Activated T-helper 2 cell treated with anti-CD3 and anti-CD28 coated beads, Interferon-gamma antibody, Interleukin-2, Interleukin-4, amounts not matched to agents 10 μg/mL and 5 μg/mL and 100 μg/mL, durations not matched to agents 14 hours and 24 hours and 36 hours (primary cell): ENCODE measurements around the gene PGLYRP1. TPM values are rescaled to one million over a fixed set of nuclear protein-coding genes. Genes with fewer than 3 reads are reported as not detected.

ENCODE experiments used
- DNase-seq: peaks from one replicate; pipeline ENCODE4 v3.0.0; 2021; ENCODE audit warnings: low spot score
- H3K27ac Mint-ChIP-seq: one replicate; pipeline ENCODE4 v1.8.0; 2021; ENCODE audit warnings: mixed read lengths
- H3K27me3 Mint-ChIP-seq: one replicate; pipeline ENCODE4 v1.8.0; 2021; ENCODE audit warnings: low read depth, mixed read lengths
- H3K36me3 Mint-ChIP-seq: one replicate; pipeline ENCODE4 v1.8.0; 2021; ENCODE audit warnings: low read depth, mixed read lengths
- H3K4me1 Mint-ChIP-seq: one replicate; pipeline ENCODE4 v1.8.0; 2021; ENCODE audit warnings: low read depth, mixed read lengths
- H3K4me3 Mint-ChIP-seq: one replicate; pipeline ENCODE4 v1.8.0; 2021; ENCODE audit warnings: low read depth, mild to moderate bottlenecking, moderate library complexity, mixed read lengths
- H3K9me3 Mint-ChIP-seq: one replicate; pipeline ENCODE4 v1.8.0; 2021; ENCODE audit warnings: mixed read lengths
- intact Hi-C: fragments of 100-400 bp; cut with micrococcal nuclease; formaldehyde crosslinking; loops from one replicate; pipeline ENCODE4 v1.15.1; 2023
- total RNA-seq: library from RNA; stranded (reverse); gene quantifications from 2 replicates; pipeline ENCODE4 v1.2.3, GENCODE V29; 2022

Gene PGLYRP1
- total RNA-seq, 1 donor from 2014 or later, result not detected

DNA sequence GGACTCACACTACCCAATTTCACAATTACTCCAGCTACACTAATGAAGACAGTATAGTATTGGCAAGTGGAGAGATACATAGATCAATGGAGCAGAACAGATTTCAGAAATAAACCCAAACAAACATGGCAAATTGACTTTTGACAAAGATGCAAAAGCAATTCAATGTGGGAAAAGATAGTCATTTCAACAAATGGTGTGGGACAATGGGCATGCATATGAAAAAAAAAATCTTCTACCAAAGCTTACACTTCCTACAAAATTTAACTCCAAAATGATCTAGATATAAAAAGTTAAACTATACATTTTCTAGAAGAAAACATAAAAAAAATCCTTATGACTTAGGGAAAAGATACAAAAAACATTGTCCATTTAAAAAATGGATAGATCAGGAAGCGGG lies 20.7 kb upstream of the PGLYRP1 start:
- no peak for DNase-seq
- Mint-ChIP-seq H3K4me3 (no peak overlapping the region), H3K27ac (no peak overlapping the region), H3K4me1 (no peaks in the 10 kb centered on the region), H3K27me3 (peaks cover 49% of the 10 kb centered on the region), H3K36me3 (no peaks in the 10 kb centered on the region), H3K9me3 (no peaks in the 10 kb centered on the region)
- intact Hi-C loops, result no loop called here

DNA sequence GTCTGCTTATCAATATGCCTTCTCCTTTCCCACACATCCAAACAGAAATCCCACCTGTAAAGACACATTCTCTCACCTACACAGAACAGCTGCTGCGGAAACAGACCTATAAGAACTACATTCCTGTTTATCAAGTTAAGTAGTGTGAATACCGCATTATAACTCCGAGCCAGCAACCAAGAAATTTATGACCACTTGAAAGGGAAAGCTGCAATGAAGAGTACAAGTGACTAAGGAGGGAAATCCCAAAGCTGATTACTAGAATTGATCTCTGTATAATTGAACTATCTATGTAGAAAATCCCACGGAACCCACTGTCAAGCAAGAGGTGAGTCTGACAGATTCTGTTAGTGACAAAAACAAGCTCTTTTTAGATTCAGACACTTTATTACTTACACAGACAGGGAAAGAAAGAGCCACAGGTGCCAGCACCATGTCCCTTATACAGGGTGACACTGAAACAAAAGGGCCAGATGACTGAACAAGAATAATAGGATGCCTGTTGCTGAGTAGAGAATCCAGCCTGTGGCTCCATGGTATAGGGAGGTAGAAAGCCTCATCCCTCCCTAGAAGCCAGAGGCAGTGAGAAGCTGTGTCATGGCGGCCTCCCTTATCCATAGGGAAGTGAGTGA lies 19.5 kb upstream of the PGLYRP1 start:
- H3K36me3 Mint-ChIP-seq, result no peaks in the 10 kb centered on the region
- no peak overlapping the region for H3K4me3 Mint-ChIP-seq
- H3K9me3 Mint-ChIP-seq, result no peaks in the 10 kb centered on the region
- intact Hi-C loops, result no loop called here
- H3K27me3 Mint-ChIP-seq, result peaks cover 38% of the 10 kb centered on the region
- H3K27ac Mint-ChIP-seq, result no peak overlapping the region
- H3K4me1 Mint-ChIP-seq, result no peaks in the 10 kb centered on the region
- DNase-seq, result no peak

DNA sequence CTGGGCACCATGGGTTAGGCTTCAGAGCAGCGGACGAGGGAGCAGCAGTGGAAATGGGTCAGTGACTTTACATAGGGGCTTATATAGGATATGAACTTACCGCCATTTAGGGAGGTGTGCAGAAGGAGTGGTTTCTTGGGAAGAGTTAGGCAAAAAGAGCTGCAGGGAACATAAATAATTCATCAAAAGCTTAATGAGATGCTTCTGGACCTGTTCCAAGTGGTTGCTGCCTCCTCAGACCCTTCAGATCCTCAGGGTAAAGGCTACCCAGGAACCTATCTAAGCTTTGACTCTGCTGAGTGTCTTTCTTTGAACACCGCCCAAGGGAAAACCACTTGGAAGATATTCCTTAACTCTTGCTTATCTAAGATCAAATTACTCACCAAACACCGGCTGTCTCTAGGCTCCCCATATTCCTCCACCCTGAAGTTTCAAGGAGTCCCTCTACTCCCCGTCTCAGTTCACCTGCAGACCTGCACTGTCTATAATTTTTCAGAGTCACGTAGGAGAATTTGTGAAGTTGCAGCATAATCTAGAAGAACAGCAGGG lies 18.2 kb upstream of the PGLYRP1 start, which contains the start of gene IGFL4:
IGFL4 (minus strand) TSS at position 51 of the 549 bp plus-strand sequence; CDS start at position 11, 40 bp downstream.
- H3K36me3 Mint-ChIP-seq, result no peaks in the 10 kb centered on the region
- peaks cover 26% of the 10 kb centered on the region for H3K27me3 Mint-ChIP-seq
- H3K27ac Mint-ChIP-seq, result no peak within 1 kb of the TSS
- no peaks in the 10 kb centered on the region for H3K9me3 Mint-ChIP-seq
- no peak for DNase-seq
- H3K4me3 Mint-ChIP-seq, result no peak within 1 kb of the TSS
- intact Hi-C loops, result no loop called here
- H3K4me1 Mint-ChIP-seq, result no peaks in the 10 kb centered on the region

DNA sequence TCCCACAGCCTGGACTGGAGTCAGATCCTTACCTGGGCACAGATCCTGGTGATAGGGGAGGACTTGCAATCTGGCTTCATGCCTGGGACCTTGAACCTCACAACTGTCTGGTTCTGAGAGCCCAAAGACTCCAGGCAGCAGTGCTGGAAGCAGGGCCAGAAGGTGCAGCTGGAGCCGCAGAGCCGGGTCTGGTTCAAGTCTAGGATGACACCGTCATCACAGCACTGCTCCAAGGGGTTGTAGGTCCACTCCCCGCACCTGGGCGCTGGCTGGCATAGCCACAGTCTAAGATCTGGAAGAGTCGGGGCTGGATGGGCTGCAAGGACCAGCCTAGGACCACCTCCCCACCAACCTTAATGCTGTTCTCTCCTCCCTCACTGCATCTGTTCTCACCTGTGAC lies 17.3 kb upstream of the PGLYRP1 start:
- Mint-ChIP-seq H3K4me1 (no peaks in the 10 kb centered on the region), H3K27me3 (peaks cover 19% of the 10 kb centered on the region), H3K36me3 (no peaks in the 10 kb centered on the region), H3K9me3 (no peaks in the 10 kb centered on the region), H3K27ac (no peak overlapping the region), H3K4me3 (no peak overlapping the region)
- no peak for DNase-seq
- intact Hi-C loops, result no loop called here

- H3K9me3 Mint-ChIP-seq, result no peaks in the 10 kb centered on the region
- H3K27me3 Mint-ChIP-seq, result peaks cover 7% of the 10 kb centered on the region
- intact Hi-C loops, result no loop called here
- no peak for DNase-seq
- no peak overlapping the region for H3K4me3 Mint-ChIP-seq
- H3K4me1 Mint-ChIP-seq, result no peaks in the 10 kb centered on the region
- no peaks in the 10 kb centered on the region for H3K36me3 Mint-ChIP-seq
- no peak overlapping the region for H3K27ac Mint-ChIP-seq
Observed at GRCh38 chr19:46036744-46037128, 13.9 kb upstream of the PGLYRP1 start.

DNA sequence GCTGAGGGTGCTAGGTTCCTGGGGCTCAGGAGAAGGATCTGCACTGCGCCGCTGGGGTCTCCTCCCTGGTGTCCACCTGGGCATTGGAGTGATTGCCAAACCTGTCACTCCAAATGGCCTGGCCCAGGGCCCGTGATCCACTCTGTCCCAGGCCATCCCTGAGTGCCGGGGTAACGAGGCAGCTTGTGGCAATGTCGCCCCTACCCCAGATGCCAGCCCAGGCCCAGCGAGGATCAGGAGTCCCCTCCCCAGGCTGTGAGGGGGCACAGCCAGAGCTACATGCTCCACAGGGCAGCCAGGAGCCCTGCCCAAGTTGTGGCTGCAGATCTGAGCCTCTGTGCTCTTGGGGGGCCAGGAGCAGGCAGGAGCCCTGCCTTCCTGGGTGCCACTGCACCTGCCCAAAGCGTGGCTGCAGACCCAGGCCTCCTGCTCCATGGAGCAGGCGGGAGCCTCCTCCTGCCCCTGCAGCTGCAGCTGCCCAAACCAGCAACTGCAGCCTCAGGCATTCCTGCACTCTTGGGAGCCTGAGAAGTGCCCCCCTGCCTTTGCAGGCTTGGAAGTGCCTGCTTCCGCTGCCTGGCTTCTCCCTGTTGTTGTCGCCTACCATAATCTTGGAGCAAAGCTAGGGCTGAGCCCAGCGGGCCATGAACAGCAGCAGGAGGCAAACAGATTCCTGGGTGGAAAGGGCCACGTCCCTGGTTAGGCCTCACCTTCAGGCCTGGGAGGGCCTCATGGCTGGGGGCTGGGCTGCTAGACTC lies 13.3 kb upstream of the PGLYRP1 start:
- no peaks in the 10 kb centered on the region for H3K9me3 Mint-ChIP-seq
- H3K27me3 Mint-ChIP-seq, result peaks cover 9% of the 10 kb centered on the region
- H3K4me3 Mint-ChIP-seq, result no peak overlapping the region
- H3K4me1 Mint-ChIP-seq, result no peaks in the 10 kb centered on the region
- H3K27ac Mint-ChIP-seq, result no peak overlapping the region
- no peak for DNase-seq
- no peaks in the 10 kb centered on the region for H3K36me3 Mint-ChIP-seq
- intact Hi-C loops, result no loop called here

DNA sequence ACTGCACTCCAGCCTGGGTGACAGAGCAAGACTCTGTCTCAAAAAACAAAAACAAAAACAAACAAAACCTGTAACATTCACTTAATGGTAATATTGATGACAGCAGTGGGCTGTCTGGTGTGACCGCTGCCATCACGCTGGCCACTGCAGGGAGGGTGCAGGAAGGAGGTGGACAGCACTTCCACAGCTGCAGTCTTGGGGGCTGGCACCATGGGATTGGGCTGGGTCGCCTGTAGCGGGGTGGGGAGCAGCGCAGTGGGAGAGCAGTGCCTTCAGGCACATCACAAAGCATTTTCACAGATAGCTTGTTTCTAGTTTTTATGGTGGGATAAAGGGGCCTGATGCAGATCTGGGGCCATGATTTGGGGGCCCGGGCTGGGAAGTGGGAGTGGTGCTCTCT lies 12.7 kb upstream of the PGLYRP1 start:
- H3K4me3 Mint-ChIP-seq, result no peak overlapping the region
- H3K27me3 Mint-ChIP-seq, result peaks cover 11% of the 10 kb centered on the region
- no peaks in the 10 kb centered on the region for H3K9me3 Mint-ChIP-seq
- DNase-seq, result no peak
- H3K36me3 Mint-ChIP-seq, result no peaks in the 10 kb centered on the region
- intact Hi-C loops, result no loop called here
- no peaks in the 10 kb centered on the region for H3K4me1 Mint-ChIP-seq
- no peak overlapping the region for H3K27ac Mint-ChIP-seq

DNA sequence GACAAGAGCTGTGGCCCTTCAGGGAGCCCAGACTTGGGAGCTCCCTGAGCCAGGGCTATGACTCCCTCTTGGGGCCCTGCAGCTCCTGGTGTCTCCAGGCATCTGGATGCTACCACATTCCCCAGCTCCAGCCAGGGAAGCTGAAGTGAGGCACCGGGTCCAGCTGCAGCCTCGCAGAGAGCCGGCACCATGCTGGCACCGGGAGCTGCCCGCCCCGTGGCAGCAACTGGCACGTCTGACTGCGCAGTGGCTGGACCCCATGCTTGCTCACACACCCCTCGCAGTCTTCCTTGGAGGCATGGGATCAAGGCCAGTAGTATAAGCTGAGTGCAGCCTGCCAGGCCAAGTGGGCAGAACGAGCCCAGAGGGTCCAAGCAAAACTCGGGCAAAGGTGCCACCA lies 10.5 kb upstream of the PGLYRP1 start:
- H3K9me3 Mint-ChIP-seq, result no peaks in the 10 kb centered on the region
- DNase-seq, result no peak
- no peaks in the 10 kb centered on the region for H3K36me3 Mint-ChIP-seq
- H3K4me3 Mint-ChIP-seq, result no peak overlapping the region
- H3K4me1 Mint-ChIP-seq, result peaks cover 2% of the 10 kb centered on the region
- H3K27ac Mint-ChIP-seq, result no peak overlapping the region
- peaks cover 14% of the 10 kb centered on the region for H3K27me3 Mint-ChIP-seq
- intact Hi-C loops, result no loop called here

DNA sequence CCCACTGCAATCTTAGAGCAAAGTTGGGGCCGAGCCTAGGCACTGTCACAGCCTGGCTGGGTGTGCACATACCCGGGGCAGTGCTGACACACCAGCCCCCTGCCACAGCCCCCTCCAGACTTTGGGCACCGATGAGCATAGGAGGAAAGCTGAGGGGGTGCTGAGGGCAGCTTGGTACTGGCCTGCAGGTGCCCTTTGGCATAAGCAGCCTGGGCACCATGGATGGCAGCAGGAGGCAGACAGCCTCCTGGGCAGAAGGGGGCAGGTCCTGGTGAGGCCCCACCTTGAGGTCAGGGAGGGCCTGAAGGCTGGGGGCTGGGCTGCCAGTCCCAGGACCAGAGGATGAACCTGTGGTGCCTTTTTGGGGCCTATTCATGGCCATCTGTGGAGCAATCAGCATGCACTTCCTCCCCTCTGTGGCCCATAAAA lies 9.8 kb upstream of the PGLYRP1 start:
- DNase-seq, result no peak
- no peak overlapping the region for H3K27ac Mint-ChIP-seq
- no peaks in the 10 kb centered on the region for H3K9me3 Mint-ChIP-seq
- H3K27me3 Mint-ChIP-seq, result peaks cover 14% of the 10 kb centered on the region
- peaks cover 2% of the 10 kb centered on the region for H3K4me1 Mint-ChIP-seq
- intact Hi-C loops, result no loop called here
- no peak overlapping the region for H3K4me3 Mint-ChIP-seq
- no peaks in the 10 kb centered on the region for H3K36me3 Mint-ChIP-seq

DNA sequence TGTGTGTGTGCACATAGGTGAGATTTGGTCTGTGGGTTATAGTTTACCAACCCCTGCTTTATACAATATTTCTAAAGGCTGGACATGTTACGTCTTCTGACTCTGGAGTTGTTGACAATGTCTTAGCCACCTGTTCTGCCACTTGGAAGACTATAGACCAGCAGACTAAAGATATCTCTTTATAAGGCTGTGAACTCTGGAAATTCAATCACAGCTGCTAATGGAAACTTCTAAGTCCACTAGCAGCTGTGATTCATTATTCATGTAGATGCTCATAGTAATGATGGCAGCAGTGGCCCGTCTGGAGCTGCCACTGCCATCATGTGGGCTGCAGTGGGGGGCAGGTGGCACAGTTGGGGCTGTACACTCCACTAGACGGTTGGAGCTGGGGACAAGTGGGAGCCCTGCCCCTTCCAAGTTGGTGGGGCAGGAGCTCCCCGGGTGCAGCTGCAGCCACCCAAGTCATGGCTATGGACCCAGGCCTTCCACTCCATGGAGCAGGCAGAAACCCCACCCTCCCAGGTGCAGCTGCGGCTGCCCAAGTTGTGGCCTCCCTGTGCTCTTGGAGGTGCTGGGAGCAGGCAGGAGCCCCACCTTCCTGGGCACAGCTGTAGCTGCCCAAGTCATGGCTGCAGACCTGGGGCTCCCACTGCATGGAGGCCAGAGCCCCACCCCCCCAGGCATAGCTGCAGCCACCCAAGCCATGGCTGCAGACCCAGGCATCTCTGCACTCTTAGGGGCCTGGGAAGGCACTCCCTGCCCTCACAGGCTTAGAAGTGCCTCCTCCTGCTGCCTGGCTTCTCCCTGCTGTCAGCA lies 9.1 kb upstream of the PGLYRP1 start:
- Mint-ChIP-seq H3K9me3 (no peaks in the 10 kb centered on the region), H3K4me3 (no peak overlapping the region), H3K27me3 (peaks cover 14% of the 10 kb centered on the region), H3K36me3 (no peaks in the 10 kb centered on the region), H3K4me1 (peaks cover 2% of the 10 kb centered on the region), H3K27ac (no peak overlapping the region)
- no peak for DNase-seq
- intact Hi-C loops, result no loop called here

GRCh38 chr19:46030812-46031550 lies 8.1 kb upstream of the PGLYRP1 start:
- Mint-ChIP-seq H3K4me3 (no peak overlapping the region), H3K27ac (no peak overlapping the region), H3K27me3 (peaks cover 18% of the 10 kb centered on the region), H3K9me3 (no peaks in the 10 kb centered on the region), H3K36me3 (no peaks in the 10 kb centered on the region), H3K4me1 (peaks cover 11% of the 10 kb centered on the region)
- DNase-seq, result no peak
- intact Hi-C loops, result no loop called here

DNA sequence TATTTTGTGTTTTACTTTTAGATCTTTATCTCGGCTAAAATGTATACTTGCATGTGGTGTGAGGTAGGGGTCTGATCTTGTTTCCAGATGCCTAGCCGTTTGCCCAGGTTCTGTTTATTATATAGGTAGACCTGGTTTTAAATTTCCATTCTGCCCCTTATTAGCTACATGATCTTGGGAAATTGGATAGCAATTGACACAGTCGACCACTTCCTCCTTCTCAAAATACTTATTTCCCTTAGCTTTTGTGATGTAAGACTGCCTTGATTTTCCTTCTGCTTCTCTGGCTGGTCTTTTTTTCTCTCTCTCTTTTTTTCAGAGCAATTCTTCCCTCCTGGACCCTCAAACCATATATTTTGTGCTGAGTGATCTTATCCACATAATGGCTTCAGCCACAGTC lies 3.0 kb upstream of the PGLYRP1 start:
- intact Hi-C loops, result no loop called here
- no peak for DNase-seq
- Mint-ChIP-seq H3K4me3 (no peak overlapping the region), H3K27ac (no peak overlapping the region), H3K4me1 (peaks cover 15% of the 10 kb centered on the region), H3K9me3 (no peaks in the 10 kb centered on the region), H3K27me3 (peaks cover 32% of the 10 kb centered on the region), H3K36me3 (no peaks in the 10 kb centered on the region)
